HL-60 (cell line): ENCODE measurements around the gene C14orf180.

Experiments
- CTCF ChIP-seq: IDR thresholded peaks from one replicate; pipeline ENCODE4 v1.5.1; 2011; ENCODE audit warnings: low read length, control low read depth, inconsistent platforms; ENCODE audit not compliant: insufficient read depth
- POLR2AphosphoS5 ChIP-seq: IDR thresholded peaks from 2 replicates; pipeline ENCODE4 v1.6.1; 2012; ENCODE audit warnings: low read depth
- SPI1 ChIP-seq: IDR thresholded peaks from 2 replicates; pipeline ENCODE4 v1.6.1; 2012; ENCODE audit warnings: low read depth, mild to moderate bottlenecking, borderline replicate concordance

- TF ChIP-seq CTCF (no peak), POLR2AphosphoS5 (no peak), SPI1 (no peak)
Measured at GRCh38 chr14:104634138-104634760, 54.7 kb downstream of the C14orf180 start.
